GM12801 (cell line): Measurements from ENCODE around the gene TMEM151B.

Source experiments
- CTCF ChIP-seq: IDR thresholded peaks from one replicate; pipeline ENCODE4 v1.5.1; 2011; ENCODE audit warnings: control low read depth; ENCODE audit not compliant: insufficient read length; ENCODE audit errors: extremely low read depth

TMEM151B gene

GRCh38 chr6:44265007-44265721 lies 5.1 kb upstream of the TMEM151B start, which contains the start of gene NFKBIE:
Gene NFKBIE (minus strand): TSS chr6:44265551. CDS start chr6:44265346, 205 bp downstream.
- no peak for TF ChIP-seq CTCF

GRCh38 chr6:44265722-44266233 lies 4.5 kb upstream of the TMEM151B start:
- no peak for TF ChIP-seq CTCF

GRCh38 chr6:44266347-44266746 lies 3.9 kb upstream of the TMEM151B start:
- TF ChIP-seq CTCF: no peak

GRCh38 chr6:44267252-44267651 lies 3.0 kb upstream of the TMEM151B start:
- no peak for TF ChIP-seq CTCF

DNA sequence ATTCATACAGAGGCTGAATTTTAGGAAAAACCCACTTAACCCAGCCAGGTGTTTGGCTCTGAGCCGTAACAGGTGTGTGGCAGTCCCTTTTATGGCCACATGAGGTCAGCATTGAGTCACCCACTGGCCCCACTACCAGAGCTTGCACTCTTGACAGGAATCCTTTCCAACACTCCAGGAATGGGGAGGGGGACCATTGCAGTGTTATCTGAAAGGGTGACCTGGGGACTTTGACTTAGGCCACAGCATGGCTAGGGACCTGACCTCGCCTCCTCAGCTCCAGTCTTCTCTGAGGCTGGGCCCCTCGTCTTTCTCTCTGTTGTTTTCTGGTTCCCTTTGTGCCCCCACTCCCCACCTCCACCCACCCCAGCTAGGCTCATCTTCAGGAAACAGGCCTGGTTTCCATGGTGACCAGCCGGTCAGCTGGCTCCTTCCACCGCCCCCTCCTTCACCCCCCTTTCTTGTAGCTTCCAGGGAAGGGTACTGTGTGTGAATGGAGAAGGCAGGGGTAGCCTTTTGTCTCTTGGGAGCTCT lies 2.1 kb upstream of the TMEM151B start:
- TF ChIP-seq CTCF: peak; percentile 71

GRCh38 chr6:44269178-44269920 lies 901 bp upstream of the TMEM151B start:
- no peak for TF ChIP-seq CTCF
